NB4 (cell line): Measurements from ENCODE around the gene PIK3AP1.

ENCODE experiments used
- DNase-seq: peaks from one replicate; pipeline ENCODE4 v3.0.0; 2010; ENCODE audit warnings: low read depth
- H3K4me3 ChIP-seq: one replicate; pipeline ENCODE4 v1.5.1; 2011; ENCODE audit warnings: mild to moderate bottlenecking, low read depth, low read length, moderate library complexity
- CTCF ChIP-seq: IDR thresholded peaks from one replicate; pipeline ENCODE4 v1.5.1; 2012; ENCODE audit warnings: low read depth, low read length
- MAX ChIP-seq: IDR thresholded peaks from 2 replicates; pipeline ENCODE4 v1.6.1; 2011; ENCODE audit warnings: low read depth, low read length
- MYC ChIP-seq: IDR thresholded peaks from 2 replicates; pipeline ENCODE4 v1.6.1; 2011; ENCODE audit warnings: low read depth, low read length
- POLR2A ChIP-seq: IDR thresholded peaks from 2 replicates; pipeline ENCODE4 v1.6.1; 2011; ENCODE audit warnings: mild to moderate bottlenecking; ENCODE audit not compliant: insufficient read length; ENCODE audit errors: extremely low read depth

PIK3AP1 gene

GRCh38 chr10:96606216-96606615 is 114.1 kb downstream of the PIK3AP1 start:
- TF ChIP-seq MYC (no peak), CTCF (no peak), MAX (no peak), POLR2A (no peak)
- H3K4me3 ChIP-seq = no peak overlapping the region
- no peak for DNase-seq

- H3K4me3 ChIP-seq = no peak overlapping the region
- TF ChIP-seq CTCF (no peak), MYC (no peak), MAX (no peak), POLR2A (no peak)
- no peak for DNase-seq
These were observed 120.0 kb downstream of the PIK3AP1 start for GRCh38 chr10:96600337-96600736.

GRCh38 chr10:96598846-96599245 is 121.5 kb downstream of the PIK3AP1 start:
- TF ChIP-seq MAX = no peak
- TF ChIP-seq MYC = no peak
- TF ChIP-seq CTCF = no peak
- no peak for TF ChIP-seq POLR2A
- no peak for DNase-seq
- H3K4me3 ChIP-seq = no peak overlapping the region

GRCh38 chr10:96596422-96597407 is 123.6 kb downstream of the PIK3AP1 start:
- TF ChIP-seq POLR2A (no peak), MYC (no peak), MAX (no peak), CTCF (no peak)
- no peak overlapping the region for H3K4me3 ChIP-seq
- no peak for DNase-seq

GRCh38 chr10:96595741-96596140 is 124.6 kb downstream of the PIK3AP1 start:
- DNase-seq = no peak
- TF ChIP-seq CTCF (no peak), MYC (no peak), POLR2A (no peak), MAX (no peak)
- H3K4me3 ChIP-seq = no peak overlapping the region
